ENCODE data around the gene FRG2.
"Not testable (repeated sequence)": the region's sequence is repeated elsewhere in the genome, so short reads cannot be mapped to it uniquely, and the experiment has no call there.

The FRG2 gene

GRCh38 chr4:189988877-189989431 is 38.1 kb downstream of the FRG2 start:
- no peak for DNase-seq (ENCODE audit: insufficient read length, low spot score)
- TF ChIP-seq POLR2A (IDR thresholded peaks at IDR 0.05; ENCODE audit: low read depth, low read length) (no peak), SPI1 (IDR thresholded peaks at IDR 0.05; ENCODE audit: low read depth, low read length) (peak; percentile 67)
- no peak for FAIRE-seq

GRCh38 chr4:189985651-189986243 is 41.3 kb downstream of the FRG2 start:
- FAIRE-seq; DNase-seq (ENCODE audit: insufficient read length, low spot score): not testable (repeated sequence)

GRCh38 chr4:189984661-189985060 is 42.4 kb downstream of the FRG2 start:
- not testable (repeated sequence) for FAIRE-seq; DNase-seq (ENCODE audit: insufficient read length, low spot score)

- not testable (repeated sequence) for DNase-seq (ENCODE audit: insufficient read length, low spot score); FAIRE-seq
Measured at GRCh38 chr4:189983916-189984526, 43.0 kb downstream of the FRG2 start.

- TF ChIP-seq TAF1 (IDR thresholded peaks at IDR 0.05; ENCODE audit: low read depth, low read length) (no peak), POU2F2 (IDR thresholded peaks at IDR 0.05; ENCODE audit: low read depth, low read length) (no peak), PAX5 (IDR thresholded peaks at IDR 0.05; ENCODE audit: insufficient read depth, low read length, severe bottlenecking) (no peak), SPI1 (IDR thresholded peaks at IDR 0.05; ENCODE audit: low read depth, low read length) (no peak), POLR2A (IDR thresholded peaks at IDR 0.05; ENCODE audit: low read depth, low read length) (no peak), POLR2AphosphoS5 (IDR thresholded peaks at IDR 0.05; ENCODE audit: low read depth, low read length) (no peak)
- FAIRE-seq (no peak), DNase-seq (ENCODE audit: insufficient read length, low spot score) (no peak)
Measured at GRCh38 chr4:189981970-189982369, 45.1 kb downstream of the FRG2 start.

GRCh38 chr4:189980292-189980691 is 46.8 kb downstream of the FRG2 start:
- DNase-seq (ENCODE audit: insufficient read length, low spot score); FAIRE-seq: not testable (repeated sequence)

- DNase-seq (ENCODE audit: insufficient read length, low spot score) (no peak), FAIRE-seq (no peak)
- TF ChIP-seq SPI1 (IDR thresholded peaks at IDR 0.05; ENCODE audit: low read depth, low read length) (no peak), TAF1 (IDR thresholded peaks at IDR 0.05; ENCODE audit: low read depth, low read length) (no peak), PAX5 (IDR thresholded peaks at IDR 0.05; ENCODE audit: insufficient read depth, low read length, severe bottlenecking) (no peak), POLR2AphosphoS5 (IDR thresholded peaks at IDR 0.05; ENCODE audit: low read depth, low read length) (no peak), POLR2A (IDR thresholded peaks at IDR 0.05; ENCODE audit: low read depth, low read length) (no peak)
Measured at GRCh38 chr4:189979196-189980047, 47.6 kb downstream of the FRG2 start.

Data from GM12891 (cell line).